Pancreas (tissue), 10 donors: ENCODE data around the gene AUTS2. TPM values are rescaled to one million over a fixed set of nuclear protein-coding genes. Genes with fewer than 3 reads are reported as not detected.

Experiments used
- ATAC-seq, 4 donors: fragments of 200-7000 bp; cut with Tn5 transposase; one replicate each; pipeline versions ENCODE4 v1.8.0 to v1.9.1; 2020; ENCODE audit warnings: mild to moderate bottlenecking in 4 of 4, moderate library complexity in 4 of 4
- DNase-seq, 6 donors: peaks; one replicate each; pipeline ENCODE4 v3.0.0-alpha.2; 2020
- FAIRE-seq: peaks from 2 replicates; lab custom pipeline; 2012; peaks lifted over from hg19 to GRCh38; lab: Jason Lieb, UNC
- H3K27ac ChIP-seq, 4 donors: fragments of 200-600 bp; sonication (generic); 1 replicate in 3 of 4; 2 replicates in 1 of 4; pipeline versions ENCODE4 v1.5.0 to v1.8.0; 2020
- H3K27me3 ChIP-seq, 4 donors: fragments of 200-600 bp; one replicate each; pipeline ENCODE4 v1.8.0; 2021
- H3K36me3 ChIP-seq, 3 donors: fragments of 200-600 bp; sonication (generic) in 1 of 3; one replicate each; pipeline versions ENCODE4 v1.5.0 to v1.8.0; 2020 to 2021
- H3K4me1 ChIP-seq, 3 donors: fragments of 200-600 bp; one replicate each; pipeline ENCODE4 v1.8.0; 2021
- H3K4me3 ChIP-seq, 4 donors: fragments of 200-600 bp; sonication (generic) in 2 of 4; one replicate each; pipeline versions ENCODE4 v1.5.0 to v1.8.0; 2020 to 2021
- H3K9me3 ChIP-seq, 4 donors: fragments of 200-600 bp; one replicate each; pipeline ENCODE4 v1.8.0; 2021
- CTCF ChIP-seq, 4 donors: fragments of 200-600 bp; sonication (generic) in 3 of 4; IDR thresholded peaks; one replicate each; pipeline versions ENCODE4 v1.5.0 to v1.8.0; 2021; ENCODE audit warnings: antibody characterized with exemption in 4 of 4
- WGBS, 2 donors: extraction: QIAGEN DNeasy Blood & Tissue Kit; methylation state at CpG; one replicate each; pipeline ENCODE4 v1.1.7; 2013; 5-methylcytosine and 5-hydroxymethylcytosine counted together
- intact Hi-C, 3 donors: fragments of 100-400 bp; cut with DNase I; formaldehyde crosslinking; loops; one replicate each; pipeline versions ENCODE4 v1.11.1 to v1.14.2; 2022
- polyA plus RNA-seq, 2 donors: library from polyadenylated mRNA; stranded (reverse); fragments of 200-250 nt; gene quantifications; one replicate each; pipeline ENCODE4 v1.2.3, GENCODE V29; 2013
- total RNA-seq, 6 donors: library from RNA; stranded (reverse); fragmentation: NEBNext Ultra II Directional in 4 of 6; extraction: Animal tissue kit (Norgen Biotek cat#: 25700) in 4 of 6; gene quantifications; one replicate each; pipeline versions ENCODE4 v1.2.1 to v1.2.4, GENCODE V29; 2021 to 2023
- donor health status: healthy with polysubstance abuse.
- donor health status: DM: no; HTN: no; CAD: no; lungs with moderate emphysema.
- donor health status: DM: no; HTN: no; CAD: no.
- donor health status: control.
- donor health status: control.
- donor health status: Bipolar disorder and iron deficiency.
- donor health status: DM: yes; HTN: yes; CAD: no.
- donor health status: DM: no; HTN: no; CAD: no.
- donor health status: DM: no; HTN: no; CAD: no.
- donor health status: DM: yes; HTN: yes; CAD: no.

Gene AUTS2
- total and polyA plus RNA-seq, 8 donors, result 5.8 to 16.8 (median 9.9) TPM

DNA sequence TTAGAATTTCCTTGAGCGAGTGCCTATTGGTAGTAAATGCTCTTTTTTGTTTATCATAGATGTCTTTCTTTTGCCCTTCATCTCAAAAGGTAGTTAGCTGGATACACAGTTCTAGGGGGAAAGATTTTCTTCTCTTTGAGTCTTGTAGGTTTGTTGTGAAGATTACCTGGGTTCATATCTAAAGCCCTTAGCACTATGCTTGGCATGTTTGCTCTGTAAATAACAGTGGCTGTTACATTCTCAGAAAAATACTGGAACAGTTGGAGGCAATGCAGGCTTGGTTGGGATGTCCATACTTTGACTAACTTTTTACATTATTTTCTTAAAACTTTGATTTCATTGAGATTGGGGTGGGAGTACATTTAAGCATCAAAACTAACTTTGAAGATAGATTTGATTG is 144.0 kb downstream of the AUTS2 start:
- no peak for FAIRE-seq
- no peak for DNase-seq
- Histone ChIP-seq H3K4me3 (no peak overlapping the region), H3K27ac (no peak overlapping the region), H3K9me3 (no peaks in the 10 kb centered on the region), H3K4me1 (peaks cover 8 to 17% (median 11%) of the 10 kb centered on the region in 3 donors), H3K36me3 (no peaks in the 10 kb centered on the region), H3K27me3 (no peaks in the 10 kb centered on the region)
- ATAC-seq, result peak in 2 of 4 donors; percentile 62 to 67
- WGBS, 2 donors, result 75 to 76% methylated on average over 1 of the region's 1 CpG
- no peak for TF ChIP-seq CTCF (IDR thresholded peaks at IDR 0.05)
- intact Hi-C loops, result no loop called here

DNA sequence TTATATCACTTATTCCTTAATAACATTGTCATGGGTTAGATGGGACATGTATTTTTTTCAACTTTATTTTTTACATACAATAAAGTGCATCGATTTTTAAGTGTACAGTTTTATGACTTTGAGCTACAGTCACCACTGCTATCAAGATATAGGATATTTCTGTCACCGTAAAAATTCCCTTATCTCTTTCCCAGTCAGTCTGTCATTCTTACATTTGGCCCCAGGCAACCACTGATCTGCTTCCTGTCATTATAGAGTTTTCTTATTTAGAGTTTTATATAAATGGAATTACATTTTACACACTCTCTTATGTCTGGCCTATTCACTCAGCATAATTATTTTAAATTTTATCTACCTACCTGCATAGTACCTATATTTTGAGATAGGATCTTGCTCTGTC is 145.2 kb downstream of the AUTS2 start:
- 72 to 73% methylated on average over 2 of the region's 2 CpGs for WGBS, 2 donors
- no peak for ATAC-seq

GRCh38 chr7:69744026-69744425 is 145.8 kb downstream of the AUTS2 start:
- FAIRE-seq (no peak), ATAC-seq (no peak), DNase-seq (no peak)
- H3K9me3 ChIP-seq, result no peaks in the 10 kb centered on the region
- no peaks in the 10 kb centered on the region for H3K27me3 ChIP-seq
- intact Hi-C loops, result no loop called here
- no peak for TF ChIP-seq CTCF (IDR thresholded peaks at IDR 0.05)
- no peak overlapping the region for H3K27ac ChIP-seq
- H3K4me1 ChIP-seq, result peaks cover 1 to 6% (median 3%) of the 10 kb centered on the region in 3 donors
- 93 to 95% methylated on average over 4 of the region's 4 CpGs for WGBS, 2 donors
- no peak overlapping the region for H3K4me3 ChIP-seq
- H3K36me3 ChIP-seq, result no peaks in the 10 kb centered on the region

More for the DNA sequence above, 145.2 kb downstream of the AUTS2 start:
- no peak for DNase-seq
- Histone ChIP-seq H3K27me3 (no peaks in the 10 kb centered on the region), H3K36me3 (no peaks in the 10 kb centered on the region), H3K4me3 (no peak overlapping the region), H3K4me1 (peaks cover 5 to 12% (median 9%) of the 10 kb centered on the region in 3 donors), H3K27ac (no peak overlapping the region), H3K9me3 (no peaks in the 10 kb centered on the region)
- no peak for TF ChIP-seq CTCF (IDR thresholded peaks at IDR 0.05)
- FAIRE-seq, result no peak
- intact Hi-C loops, result no loop called here

DNA sequence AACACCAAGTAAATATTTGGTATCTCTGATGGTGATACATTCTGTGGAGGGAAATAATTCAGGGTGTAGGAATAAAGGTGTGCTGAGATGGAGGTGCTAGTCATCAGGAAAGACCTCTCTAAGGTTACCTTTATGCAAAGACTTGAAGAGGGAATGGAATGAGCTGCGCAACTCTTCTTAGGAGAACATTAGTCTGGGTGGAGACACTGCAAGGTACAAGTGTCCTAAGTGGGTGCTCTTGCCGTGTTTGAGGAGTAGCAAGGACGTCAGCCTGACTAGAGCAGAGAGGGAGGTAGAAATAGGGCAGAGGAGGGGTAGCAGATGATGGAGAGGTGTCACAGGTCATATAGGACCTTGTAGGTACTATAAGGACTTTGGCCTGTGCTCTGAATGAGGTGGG is 148.1 kb downstream of the AUTS2 start:
- DNase-seq (no peak), ATAC-seq (no peak), FAIRE-seq (no peak)
- intact Hi-C loops, result no loop called here
- H3K4me1 ChIP-seq, result no peaks in the 10 kb centered on the region
- no peak for TF ChIP-seq CTCF (IDR thresholded peaks at IDR 0.05)
- H3K4me3 ChIP-seq, result no peak overlapping the region
- no peaks in the 10 kb centered on the region for H3K27me3 ChIP-seq
- H3K27ac ChIP-seq, result no peak overlapping the region
- no peaks in the 10 kb centered on the region for H3K36me3 ChIP-seq
- 89 to 90% methylated on average over 3 of the region's 3 CpGs for WGBS, 2 donors
- no peaks in the 10 kb centered on the region for H3K9me3 ChIP-seq

DNA sequence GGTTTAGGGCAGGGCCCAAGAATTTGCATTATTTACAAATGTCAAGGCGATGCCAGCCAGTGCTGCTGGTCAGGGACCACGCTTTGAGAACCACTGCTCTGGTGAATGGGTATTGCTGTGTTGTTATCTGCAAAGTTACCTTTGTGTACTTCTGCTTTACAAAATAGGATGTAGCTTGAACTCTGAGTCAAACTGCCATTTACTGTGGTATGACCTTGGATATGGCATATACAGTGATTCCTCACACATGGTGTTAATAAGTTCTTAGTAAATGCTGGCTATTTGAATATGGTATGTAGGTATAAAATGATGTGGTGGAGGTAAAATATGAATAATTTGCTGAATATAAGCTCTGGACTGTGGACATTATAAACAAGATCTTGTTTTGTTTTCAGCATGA is 148.9 kb downstream of the AUTS2 start:
- 95 to 97% methylated on average over 2 of the region's 2 CpGs for WGBS, 2 donors
- Histone ChIP-seq H3K27ac (no peak overlapping the region), H3K36me3 (no peaks in the 10 kb centered on the region), H3K4me3 (no peak overlapping the region), H3K27me3 (no peaks in the 10 kb centered on the region), H3K4me1 (no peaks in the 10 kb centered on the region), H3K9me3 (no peaks in the 10 kb centered on the region)
- TF ChIP-seq CTCF (IDR thresholded peaks at IDR 0.05), result no peak
- FAIRE-seq (no peak), DNase-seq (no peak), ATAC-seq (no peak)
- intact Hi-C loops, result no loop called here
